Common myeloid progenitor, CD34-positive (primary cell): ENCODE results near the gene NPHP1.
"Not testable (repeated sequence)": the region's sequence is repeated elsewhere in the genome, so short reads cannot be mapped to it uniquely, and the experiment has no call there.

Experiments
- CTCF ChIA-PET: fragments of 350-600 bp; sonication (Branson Sonifier 250); formaldehyde crosslinking; loops from one replicate; lab custom pipeline; 2021; ENCODE audit warnings: antibody characterized with exemption; lab: Charles Lee
- POLR2A ChIA-PET: fragments of 350-600 bp; sonication (Branson Sonifier 250); formaldehyde crosslinking; loops from one replicate; lab custom pipeline; 2021; ENCODE audit warnings: antibody characterized with exemption; lab: Charles Lee
- DNase-seq, 3 donors: peaks; one replicate each; pipeline versions ENCODE4 v3.0.0 to v3.0.0-alpha.2; 2013
- H3K27ac ChIP-seq, 2 experiments: 1 replicate in 1 of 2; 2 replicates in 1 of 2; pipeline ENCODE4 v1.7.0; 2013; ENCODE audit warnings: inconsistent platforms in 2 of 2, low read length in 2 of 2, mild to moderate bottlenecking in 2 of 2, low read depth in 1 of 2, moderate library complexity in 1 of 2; ENCODE audit not compliant: severe bottlenecking in 2 of 2, insufficient read depth in 1 of 2, poor library complexity in 1 of 2
- H3K27me3 ChIP-seq, 5 experiments: replicated peaks in 2 of 5; 1 replicate in 3 of 5; 2 replicates in 2 of 5; pipeline versions ENCODE4 v1.6.1 to v1.7.0; 2013; ENCODE audit warnings: low read length in 4 of 5, mild to moderate bottlenecking in 2 of 5, moderate library complexity in 2 of 5, inconsistent platforms in 1 of 5; ENCODE audit not compliant: insufficient read depth in 5 of 5, control insufficient read depth in 4 of 5
- H3K36me3 ChIP-seq, 4 experiments: 1 replicate in 2 of 4; 2 replicates in 2 of 4; pipeline versions ENCODE4 v1.6.1 to v1.7.0; 2013; ENCODE audit warnings: low read length in 3 of 4, control low read depth in 1 of 4, mild to moderate bottlenecking in 1 of 4; ENCODE audit not compliant: control insufficient read depth in 4 of 4, insufficient read depth in 4 of 4
- H3K4me1 ChIP-seq, 4 experiments: 1 replicate in 3 of 4; 2 replicates in 1 of 4; pipeline versions ENCODE4 v1.6.1 to v1.7.1; 2013; ENCODE audit warnings: low read length in 3 of 4, mild to moderate bottlenecking in 3 of 4, control low read depth in 1 of 4, inconsistent platforms in 1 of 4, moderate library complexity in 1 of 4; ENCODE audit not compliant: control insufficient read depth in 4 of 4, insufficient read depth in 4 of 4; ENCODE audit errors: control extremely low read depth in 1 of 4
- H3K4me3 ChIP-seq, 7 experiments: 1 replicate in 4 of 7; 2 replicates in 3 of 7; pipeline versions ENCODE4 v1.5.1 to v1.7.0; 2013; ENCODE audit warnings: mild to moderate bottlenecking in 7 of 7, low read length in 6 of 7, moderate library complexity in 6 of 7, inconsistent platforms in 2 of 7, low read depth in 2 of 7, control low read depth in 1 of 7; ENCODE audit not compliant: insufficient read depth in 4 of 7, control insufficient read depth in 1 of 7; ENCODE audit errors: extremely low read depth in 1 of 7
- H3K9me3 ChIP-seq, 5 experiments: 1 replicate in 4 of 5; 2 replicates in 1 of 5; pipeline versions ENCODE4 v1.6.1 to v1.7.1; 2013; ENCODE audit warnings: low read length in 4 of 5, mild to moderate bottlenecking in 2 of 5, inconsistent platforms in 1 of 5, low read depth in 1 of 5, moderate library complexity in 1 of 5; ENCODE audit not compliant: control insufficient read depth in 4 of 5, insufficient read depth in 2 of 5; ENCODE audit errors: control extremely low read depth in 1 of 5
- WGBS: methylation state at CpG from one replicate; pipeline ENCODE4 v1.1.5; 2013; ENCODE audit not compliant: insufficient coverage; 5-methylcytosine and 5-hydroxymethylcytosine counted together

Gene NPHP1

DNA sequence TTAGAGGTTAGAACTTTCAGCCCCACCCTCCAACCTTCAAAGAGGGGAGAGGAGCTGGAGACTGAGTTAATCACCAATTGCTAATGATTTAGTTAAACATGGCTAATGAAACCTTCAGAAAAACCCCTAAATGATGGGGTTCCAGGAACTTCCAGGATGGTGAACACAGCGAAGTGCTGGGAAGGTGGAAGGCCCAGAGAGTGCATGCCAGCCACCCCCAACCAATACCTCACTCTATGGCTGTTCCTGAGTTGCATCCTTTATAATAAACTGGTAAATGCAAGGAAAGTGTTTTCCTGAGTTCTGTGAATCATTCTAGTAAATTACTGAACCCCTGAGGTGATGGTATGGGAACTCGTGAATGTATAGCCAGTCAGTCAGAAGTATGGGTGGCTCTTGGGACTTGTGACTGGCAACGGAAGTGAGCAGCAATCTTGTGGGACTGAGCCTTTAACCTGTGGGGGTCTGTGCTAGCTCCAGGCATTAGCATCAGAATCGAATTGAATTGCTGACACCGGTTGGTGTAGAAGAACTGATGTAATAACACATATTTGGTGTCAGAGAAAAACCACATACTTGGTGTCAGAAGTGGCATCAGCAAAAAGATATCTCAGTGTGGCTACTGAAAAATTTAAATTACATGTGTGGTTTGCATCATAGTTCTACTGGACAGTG is 37.4 kb downstream of the NPHP1 start:
- ChIA-PET POLR2A (no interaction called here), CTCF (interaction anchor here (0.8 kb wide), 1 partner anchor 10 kb away, joined by 3 read pairs; no protein-coding TSS in a partner anchor)
- H3K36me3 ChIP-seq: no peaks in the 10 kb centered on the region
- 89% methylated on average over 4 of the region's 5 CpGs for WGBS
- no peaks in the 10 kb centered on the region for H3K27me3 ChIP-seq
- no peak for DNase-seq
- H3K27ac ChIP-seq: no peak overlapping the region
- H3K9me3 ChIP-seq: no peaks in the 10 kb centered on the region
- H3K4me1 ChIP-seq: no peaks in the 10 kb centered on the region
- H3K4me3 ChIP-seq: no peak overlapping the region

DNA sequence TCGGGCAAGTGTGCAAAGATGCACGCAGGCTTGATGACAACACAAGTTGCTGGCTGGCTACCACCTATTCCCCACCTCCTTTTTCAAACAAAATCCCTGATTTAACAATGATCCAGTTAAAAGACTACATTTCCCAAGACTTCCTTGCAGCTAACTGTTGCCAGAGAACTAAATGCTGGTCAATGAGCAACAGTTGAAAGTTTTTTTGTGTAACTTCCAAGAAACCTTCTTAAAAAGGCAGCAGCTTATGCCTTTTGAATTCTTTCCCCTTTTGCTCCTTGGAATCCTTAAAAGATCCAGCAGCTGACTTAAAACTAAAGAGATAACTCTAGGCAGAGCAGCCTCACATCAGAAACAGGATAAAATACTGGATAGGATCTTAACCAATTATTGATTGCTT is 38.5 kb downstream of the NPHP1 start:
- H3K27ac ChIP-seq: no peak overlapping the region
- no peak for DNase-seq
- no peaks in the 10 kb centered on the region for H3K9me3 ChIP-seq
- H3K4me3 ChIP-seq: no peak overlapping the region
- H3K36me3 ChIP-seq: no peaks in the 10 kb centered on the region
- H3K27me3 ChIP-seq: no peaks in the 10 kb centered on the region
- no peaks in the 10 kb centered on the region for H3K4me1 ChIP-seq
- ChIA-PET CTCF (interaction anchor here (1.2 kb wide), 1 partner anchor 9 kb away, joined by 9 read pairs; no protein-coding TSS in a partner anchor), POLR2A (no interaction called here)
- no CpG with 5 or more reads among the region's 2 CpGs for WGBS

DNA sequence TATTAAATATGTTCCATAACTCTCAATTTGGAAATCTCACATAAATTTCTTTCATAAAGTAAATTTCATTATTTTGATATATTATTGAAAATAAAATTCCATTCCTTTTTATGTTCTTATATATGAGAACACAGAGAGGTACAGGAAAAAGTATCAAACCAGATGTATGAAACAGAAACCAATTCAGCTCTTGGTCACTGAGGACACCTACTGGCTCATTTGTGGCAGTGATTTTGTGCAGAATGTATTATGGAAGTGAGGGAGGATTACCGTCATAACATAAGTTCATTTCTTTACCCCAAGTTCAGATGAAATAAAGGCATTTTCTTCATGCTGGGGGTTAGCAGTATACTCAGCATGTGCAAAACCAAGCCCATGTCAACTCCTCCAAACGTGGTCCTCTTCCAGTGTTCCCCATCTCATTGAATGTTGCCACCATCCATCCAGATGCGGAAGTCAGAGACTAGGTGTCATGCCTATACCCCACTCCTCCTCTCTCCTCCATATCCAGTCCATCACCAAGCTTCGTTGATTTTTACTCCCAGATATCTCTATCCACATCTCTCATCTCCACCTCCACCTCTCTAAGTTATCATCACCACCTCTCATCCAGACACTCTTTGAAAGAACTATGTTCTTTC is 47.5 kb downstream of the NPHP1 start:
- DNase-seq: peak; percentile 55 to 72 (median 66)
- peak overlapping the region in 1 of 7 experiments; percentile 52 for H3K4me3 ChIP-seq
- no peaks in the 10 kb centered on the region for H3K36me3 ChIP-seq
- peaks cover 0 to 7% (median 2%) of the 10 kb centered on the region in 5 experiments for H3K9me3 ChIP-seq
- no peaks in the 10 kb centered on the region for H3K4me1 ChIP-seq
- no peak overlapping the region for H3K27ac ChIP-seq
- ChIA-PET POLR2A (no interaction called here), CTCF (interaction anchor here (0.7 to 2.6 kb wide), 6 partner anchors 9 to 24 kb away, joined by 3 to 9 read pairs (median 4); no protein-coding TSS in a partner anchor)
- H3K27me3 ChIP-seq: no peaks in the 10 kb centered on the region
- WGBS: 44% methylated on average over 3 of the region's 4 CpGs

DNA sequence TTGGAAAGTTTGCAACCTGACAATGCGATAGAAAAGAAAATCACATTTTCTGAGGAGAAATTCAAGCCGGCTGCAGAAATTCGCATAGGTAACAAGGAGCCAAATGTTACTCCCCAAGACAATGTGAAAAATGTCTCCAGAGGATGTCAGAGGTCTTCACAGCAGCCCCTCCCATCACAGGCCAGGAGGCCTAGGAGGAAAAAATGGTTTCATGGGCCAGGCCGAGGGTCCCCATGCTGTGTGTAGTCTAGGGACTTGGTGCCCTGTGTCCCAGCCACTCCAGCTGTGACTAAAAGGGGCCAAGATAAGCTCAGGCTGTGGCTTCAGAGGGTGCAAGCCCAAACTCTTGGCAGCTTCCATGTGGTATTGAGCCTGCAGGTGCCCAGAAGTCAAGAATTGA is 50.0 kb downstream of the NPHP1 start:
- H3K9me3 ChIP-seq, H3K4me1 ChIP-seq, H3K36me3 ChIP-seq, H3K27ac ChIP-seq, DNase-seq, POLR2A ChIA-PET, H3K27me3 ChIP-seq, H3K4me3 ChIP-seq: not testable (repeated sequence)
- 100% methylated on average over 4 of the region's 4 CpGs for WGBS
- CTCF ChIA-PET: interaction anchor here (0.8 kb wide), 1 partner anchor 10 kb away, joined by 3 read pairs; no protein-coding TSS in a partner anchor

DNA sequence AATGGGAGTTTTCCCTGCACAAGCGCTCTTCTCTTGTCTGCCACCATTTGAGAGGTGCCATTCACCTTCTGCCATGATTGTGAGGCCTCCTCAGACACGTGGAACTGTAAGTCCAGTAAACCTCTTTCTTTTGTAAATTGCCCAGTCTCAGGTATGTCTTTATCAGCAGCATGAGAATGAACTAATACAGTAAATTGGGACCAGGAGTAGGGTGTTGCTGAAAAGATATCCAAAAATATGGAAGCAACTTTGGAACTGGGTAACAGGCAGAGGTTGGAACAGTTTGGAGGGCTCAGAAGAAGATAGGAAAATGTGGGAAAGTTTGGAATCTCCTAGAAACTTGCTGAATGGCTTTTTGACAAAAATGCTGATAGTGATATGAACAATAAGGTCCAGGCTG is 50.6 kb downstream of the NPHP1 start:
- H3K27me3 ChIP-seq, POLR2A ChIA-PET, H3K36me3 ChIP-seq, CTCF ChIA-PET, DNase-seq, H3K9me3 ChIP-seq, H3K4me3 ChIP-seq, H3K4me1 ChIP-seq, H3K27ac ChIP-seq: not testable (repeated sequence)
- WGBS: 100% methylated on average over 1 of the region's 2 CpGs

DNA sequence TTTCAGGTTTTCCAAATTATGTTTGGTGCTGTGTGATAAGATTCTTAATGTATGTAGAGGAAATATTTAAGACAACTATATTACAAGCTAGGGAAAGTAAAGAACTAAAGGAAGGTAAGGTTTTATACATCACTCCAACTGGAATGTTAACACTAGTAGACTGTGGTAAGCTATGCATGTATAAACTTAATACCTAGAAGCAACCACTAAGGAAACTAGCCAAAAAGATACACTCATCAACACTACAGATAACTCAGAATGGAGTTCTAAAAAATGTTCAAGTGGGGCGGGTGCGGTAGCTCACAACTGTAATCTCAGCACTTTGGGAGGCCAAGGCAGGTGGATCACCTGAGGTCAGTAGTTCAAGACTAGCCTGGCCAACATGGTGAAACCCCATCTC is 51.4 kb downstream of the NPHP1 start:
- WGBS: 100% methylated on average over 2 of the region's 2 CpGs
- no peak overlapping the region for H3K27ac ChIP-seq
- ChIA-PET POLR2A (no interaction called here), CTCF (no interaction called here)
- no peak overlapping the region for H3K4me3 ChIP-seq
- H3K27me3 ChIP-seq: no peaks in the 10 kb centered on the region
- no peaks in the 10 kb centered on the region for H3K36me3 ChIP-seq
- peaks cover 0 to 7% (median 2%) of the 10 kb centered on the region in 5 experiments for H3K9me3 ChIP-seq
- DNase-seq: no peak
- H3K4me1 ChIP-seq: no peaks in the 10 kb centered on the region

DNA sequence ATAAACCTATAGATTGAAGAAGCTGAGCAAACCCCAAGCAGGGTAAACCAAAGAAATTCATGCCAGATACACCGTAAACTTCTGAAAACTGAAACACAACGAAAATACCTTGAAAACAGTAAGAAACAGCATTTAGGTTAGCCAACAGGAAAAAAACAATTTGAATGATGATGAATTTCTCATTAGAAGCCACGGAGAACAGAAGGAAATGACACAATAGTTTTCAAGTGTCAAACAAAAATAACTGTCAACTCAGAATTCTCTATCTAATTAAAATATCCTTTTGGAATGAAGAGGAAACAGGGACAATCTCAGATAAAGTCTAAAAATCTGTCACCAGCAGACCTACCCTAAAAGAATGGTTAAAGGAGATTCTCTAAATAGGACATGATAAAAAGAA is 51.9 kb downstream of the NPHP1 start:
- peak in 1 of 3 donors; percentile 6 for DNase-seq
- H3K9me3 ChIP-seq: peaks cover 0 to 7% (median 2%) of the 10 kb centered on the region in 5 experiments
- ChIA-PET POLR2A (no interaction called here), CTCF (no interaction called here)
- H3K27me3 ChIP-seq: no peaks in the 10 kb centered on the region
- no CpG with 5 or more reads among the region's 3 CpGs for WGBS
- H3K4me3 ChIP-seq: no peak overlapping the region
- H3K27ac ChIP-seq: no peak overlapping the region
- no peaks in the 10 kb centered on the region for H3K36me3 ChIP-seq
- H3K4me1 ChIP-seq: no peaks in the 10 kb centered on the region
